Esophagus muscularis mucosa (tissue), 3 donors: ENCODE data around the gene GLOD4.

Source experiments
- CTCF ChIP-seq, 3 experiments: fragments of 200-600 bp in 2 of 3; fragments of 450-650 bp in 1 of 3; sonication (generic) in 2 of 3; IDR thresholded peaks; one replicate each; pipeline ENCODE4 v1.5.1; 2017 to 2019; ENCODE audit warnings: antibody characterized with exemption in 3 of 3, mild to moderate bottlenecking in 2 of 3, moderate library complexity in 1 of 3
- EP300 ChIP-seq: sonication (generic); formaldehyde crosslinking; IDR thresholded peaks from one replicate; pipeline ENCODE4 v1.6.1; 2017; ENCODE audit warnings: antibody characterized with exemption

DNA sequence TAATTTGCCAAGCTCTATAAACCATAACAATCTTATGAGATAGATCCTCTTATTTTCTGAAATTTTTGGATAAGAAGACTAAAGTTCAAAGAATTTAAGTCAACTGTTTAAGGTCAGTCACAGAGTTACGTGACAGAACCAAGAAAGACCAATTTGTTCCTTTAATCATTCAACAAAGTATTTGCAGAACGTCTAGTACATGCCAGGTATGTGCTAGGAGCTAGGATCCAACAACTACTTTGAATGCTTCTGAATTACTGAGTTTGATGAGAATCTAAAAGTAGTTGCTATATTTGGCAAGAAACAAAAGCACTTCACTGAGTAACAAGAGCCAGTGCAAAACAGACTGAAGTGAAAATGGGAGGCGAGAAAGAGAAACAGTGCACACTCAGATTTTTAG is 15.0 kb downstream of the GLOD4 start:
- no peak for TF ChIP-seq CTCF (IDR thresholded peaks at IDR 0.05)
- TF ChIP-seq EP300: no peak
